GM19397 (cell line): Measurements from ENCODE around the gene PIAS2.
"Not testable (repeated sequence)": the region's sequence is repeated elsewhere in the genome, so short reads cannot be mapped to it uniquely, and the experiment has no call there.

Experiments used
- ATAC-seq: cut with Tn5 transposase; IDR thresholded peaks from one replicate; pipeline ENCODE4 v1.9.1; 2021; ENCODE audit warnings: mild to moderate bottlenecking, moderate library complexity; ENCODE audit not compliant: unreplicated experiment

PIAS2 gene

GRCh38 chr18:46833899-46834298 lies 83.4 kb downstream of the PIAS2 start:
- ATAC-seq: no peak

- ATAC-seq: no peak
Measured at GRCh38 chr18:46832849-46833248, 84.5 kb downstream of the PIAS2 start.

- ATAC-seq: not testable (repeated sequence)
Measured at GRCh38 chr18:46832422-46832821, 84.9 kb downstream of the PIAS2 start.

- ATAC-seq: no peak
Measured at GRCh38 chr18:46831434-46831833, 85.9 kb downstream of the PIAS2 start.

DNA sequence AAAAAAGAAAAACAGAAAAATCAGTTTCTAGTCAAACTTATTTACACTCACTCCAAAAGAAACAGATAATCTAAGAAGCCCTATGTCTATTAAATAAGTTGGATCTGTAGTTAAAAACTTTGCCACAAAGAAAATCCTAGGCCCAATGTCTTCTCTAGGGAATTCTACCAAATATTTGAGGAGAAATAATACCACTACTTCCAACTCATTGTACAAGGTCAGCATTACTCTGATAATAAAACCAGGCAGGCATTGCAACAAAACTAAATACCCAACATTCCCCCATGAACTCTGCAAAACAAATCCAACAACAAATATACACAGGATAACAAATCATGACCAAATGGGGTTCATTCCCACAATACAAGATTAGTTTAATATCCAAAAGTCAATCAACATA lies 86.7 kb downstream of the PIAS2 start:
- ATAC-seq: no peak

- no peak for ATAC-seq
Measured at GRCh38 chr18:46829947-46830346, 87.4 kb downstream of the PIAS2 start.

GRCh38 chr18:46829531-46829930 lies 87.8 kb downstream of the PIAS2 start:
- ATAC-seq: no peak

GRCh38 chr18:46821856-46822711 lies 95.2 kb downstream of the PIAS2 start:
- no peak for ATAC-seq

- ATAC-seq: no peak
Measured at GRCh38 chr18:46820863-46821262, 96.4 kb downstream of the PIAS2 start.

DNA sequence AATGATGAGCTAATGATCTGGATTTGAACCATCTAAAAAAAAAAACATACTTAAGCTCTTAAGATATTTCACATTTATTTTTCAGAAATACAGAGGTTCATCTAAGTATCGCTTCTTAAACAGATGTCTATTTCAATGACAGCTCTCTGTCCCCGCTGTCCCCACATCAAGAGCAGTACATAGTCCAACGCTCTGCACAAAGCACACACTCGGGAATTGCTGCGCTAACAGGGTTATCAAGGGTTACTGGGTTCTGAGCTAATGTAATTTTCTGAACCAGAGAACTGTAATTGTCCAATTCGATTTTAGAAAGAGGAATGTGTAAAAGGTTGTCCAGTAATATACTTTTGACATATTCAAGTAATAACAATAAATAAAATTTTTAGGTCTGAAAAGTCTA lies 101.6 kb downstream of the PIAS2 start:
- ATAC-seq: no peak

DNA sequence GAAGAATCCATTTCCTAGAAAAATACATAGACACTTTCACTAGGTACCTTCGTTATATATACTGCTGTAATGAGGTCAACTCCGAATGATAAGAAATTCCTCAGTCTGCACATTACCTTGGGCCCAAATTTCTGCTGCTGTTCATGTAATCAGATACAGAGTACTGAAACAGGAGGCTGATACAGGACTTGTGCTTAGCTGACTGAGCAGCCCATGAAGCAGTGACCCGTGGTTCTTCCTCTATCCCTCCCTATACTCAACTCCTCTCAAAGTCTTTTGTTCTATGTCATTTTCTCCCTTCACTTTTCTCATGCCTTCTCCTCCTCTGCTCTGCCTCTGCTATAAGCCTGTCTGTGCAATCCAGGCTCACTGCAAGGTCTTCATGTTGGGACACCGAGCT lies 102.9 kb downstream of the PIAS2 start:
- ATAC-seq: no peak

- no peak for ATAC-seq
Measured at GRCh38 chr18:46812311-46812710, 105.0 kb downstream of the PIAS2 start.

DNA sequence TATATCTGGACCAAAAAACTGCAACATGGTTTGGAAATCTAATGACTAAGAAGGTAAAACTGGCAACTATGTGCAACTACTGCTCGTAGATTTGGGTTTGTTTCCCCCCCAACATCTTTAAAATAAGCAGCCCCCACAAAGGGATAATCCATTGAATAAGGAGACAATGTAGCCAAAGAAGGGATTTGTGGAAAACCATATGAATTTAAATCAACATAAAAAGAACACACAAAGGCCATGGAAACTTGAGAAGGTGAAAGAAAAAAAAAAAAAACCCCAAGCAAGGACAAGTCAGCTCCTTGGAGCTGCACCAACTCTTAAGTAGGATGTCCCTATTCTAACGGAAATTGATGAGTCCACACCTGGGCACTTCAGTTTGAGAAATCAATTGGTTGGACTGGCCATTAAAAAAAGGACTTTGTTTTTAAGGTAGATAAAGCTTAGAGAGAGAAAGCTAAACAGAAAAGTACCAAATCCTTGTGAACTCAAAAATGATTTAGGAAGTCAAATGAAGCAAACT lies 106.8 kb downstream of the PIAS2 start:
- ATAC-seq: no peak

DNA sequence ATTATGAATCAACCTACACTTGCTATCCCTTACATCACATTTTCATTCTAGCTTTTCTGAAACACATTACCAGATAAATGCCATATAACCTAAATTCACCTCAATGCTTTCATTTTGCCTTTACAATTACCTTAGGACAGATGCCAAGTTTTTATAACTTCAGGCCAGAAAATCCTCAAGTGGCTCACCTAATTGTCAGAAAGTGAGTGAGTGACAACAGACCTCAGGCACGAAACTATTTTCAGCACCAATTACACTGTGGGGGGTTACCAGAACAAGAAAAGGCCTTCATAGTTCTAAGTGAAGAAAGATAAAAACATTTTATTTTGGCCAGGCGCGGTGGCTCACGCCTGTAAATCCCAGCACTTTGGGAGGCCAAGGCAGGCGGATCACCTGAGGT lies 108.2 kb downstream of the PIAS2 start:
- no peak for ATAC-seq

- ATAC-seq: not testable (repeated sequence)
Measured at GRCh38 chr18:46795945-46796344, 121.4 kb downstream of the PIAS2 start.

- no peak for ATAC-seq
Measured at GRCh38 chr18:46794607-46795006, 122.7 kb downstream of the PIAS2 start.

GRCh38 chr18:46793565-46793964 lies 123.7 kb downstream of the PIAS2 start:
- ATAC-seq: no peak

- ATAC-seq: no peak
Measured at GRCh38 chr18:46789088-46789487, 128.2 kb downstream of the PIAS2 start.

DNA sequence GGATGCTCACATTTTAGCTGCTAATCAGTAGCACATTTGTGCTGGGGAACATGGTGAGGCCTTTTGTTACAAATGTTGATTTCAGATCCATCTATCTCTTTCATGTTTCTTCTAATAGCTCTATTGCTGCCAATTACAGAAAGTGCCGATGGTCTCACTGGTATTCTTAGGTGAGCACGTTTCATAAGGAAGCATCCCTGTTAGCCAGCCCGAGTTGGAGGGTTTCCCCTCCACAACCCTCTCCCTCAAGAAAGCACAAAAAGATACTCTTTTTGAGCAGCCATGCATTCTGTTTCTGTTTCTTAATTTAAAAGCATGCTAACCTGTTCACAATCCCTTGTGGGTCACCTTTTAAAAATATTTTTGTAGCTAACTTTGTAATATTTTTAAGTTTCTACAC lies 129.6 kb downstream of the PIAS2 start:
- no peak for ATAC-seq

- no peak for ATAC-seq
Measured at GRCh38 chr18:46772357-46772756, 144.9 kb downstream of the PIAS2 start.

DNA sequence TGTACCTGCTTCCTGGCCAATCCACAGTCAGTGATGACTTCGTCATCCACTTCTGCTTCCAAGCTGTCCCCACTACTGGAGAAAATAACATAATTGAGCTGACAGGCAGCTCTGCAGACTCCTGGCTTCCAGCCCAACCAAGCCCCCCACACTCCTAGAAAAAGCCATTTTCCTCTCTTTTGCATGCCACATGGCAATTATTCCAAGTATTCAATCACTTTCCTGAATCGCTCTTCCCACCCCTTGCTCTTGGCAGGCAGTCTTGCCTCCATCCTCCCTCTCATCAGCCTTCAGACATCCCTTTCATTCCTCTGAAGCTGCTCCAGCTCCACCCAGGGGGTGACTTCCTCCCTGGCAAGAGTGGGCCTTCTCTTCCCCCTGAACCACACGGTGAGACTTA lies 146.2 kb downstream of the PIAS2 start:
- no peak for ATAC-seq

DNA sequence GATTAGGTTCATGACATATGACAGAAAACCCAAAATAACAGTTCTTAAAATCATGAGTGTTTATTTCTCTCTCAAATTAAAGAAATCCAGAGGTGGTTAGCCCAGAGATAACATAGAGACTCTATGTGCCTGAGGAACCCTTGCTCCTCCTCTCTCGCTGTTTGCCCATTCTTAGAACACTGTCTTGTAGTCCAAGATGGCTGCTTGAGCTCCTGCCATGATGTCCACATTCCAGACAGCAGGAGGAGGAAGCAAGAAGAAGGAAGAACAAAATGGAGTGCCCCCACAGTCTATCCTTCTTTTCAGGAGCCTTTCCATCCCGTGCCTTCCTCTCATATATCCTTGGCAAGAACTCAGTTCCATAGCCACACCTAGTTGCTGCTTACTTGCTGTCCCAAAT lies 146.6 kb downstream of the PIAS2 start:
- no peak for ATAC-seq
